GM23338 (cell line): ENCODE data around the gene SMIM10L1.

ENCODE experiments used
- CREB1 ChIP-seq: fragments of 250-450 bp; sonication (Bioruptor Pico); IDR thresholded peaks from 2 replicates; pipeline ENCODE4 v1.5.0; 2020; ENCODE audit warnings: low read depth, mild to moderate bottlenecking, moderate library complexity
- EZH2 ChIP-seq: fragments of 200-600 bp; sonication (generic); IDR thresholded peaks from one replicate; pipeline ENCODE4 v1.8.0; 2017; ENCODE audit warnings: antibody characterized with exemption, mild to moderate bottlenecking, low read depth; ENCODE audit not compliant: unreplicated experiment
- EZH2phosphoT487 ChIP-seq: fragments of 200-600 bp; sonication (generic); IDR thresholded peaks from one replicate; pipeline ENCODE4 v1.8.1; 2018; ENCODE audit warnings: antibody characterized with exemption; ENCODE audit not compliant: unreplicated experiment
- JUNB ChIP-seq: IDR thresholded peaks from one replicate; pipeline ENCODE4 v1.6.1; 2016; ENCODE audit warnings: antibody characterized with exemption; ENCODE audit not compliant: unreplicated experiment
- NANOG ChIP-seq: IDR thresholded peaks from 2 replicates; pipeline ENCODE4 v1.6.1; 2016; ENCODE audit warnings: antibody characterized with exemption, borderline replicate concordance
- POLR2AphosphoS5 ChIP-seq: IDR thresholded peaks from 2 replicates; pipeline ENCODE4 v1.6.1; 2016; ENCODE audit warnings: antibody characterized with exemption, low read depth
- ZNF114 ChIP-seq: fragments of 250-450 bp; sonication (Bioruptor Pico); IDR thresholded peaks from 2 replicates; pipeline ENCODE4 v1.5.0; 2020; ENCODE audit warnings: mild to moderate bottlenecking, moderate library complexity
- ZNF331 ChIP-seq: fragments of 250-450 bp; sonication (Bioruptor Pico); IDR thresholded peaks from 2 replicates; pipeline ENCODE4 v1.5.0; 2020; ENCODE audit warnings: low read depth, mild to moderate bottlenecking, moderate library complexity
- TF ChIP-seq, protein P1 (sequence below), 2 experiments: fragments of 200-600 bp in 1 of 2; sonication (generic) in 1 of 2; conservative IDR thresholded peaks; 2 replicates each; pipeline versions ENCODE4 v1.5.1 to v1.6.1; 2016 to 2017; ENCODE audit warnings: antibody characterized with exemption in 2 of 2, low read depth in 2 of 2, mild to moderate bottlenecking in 2 of 2, moderate library complexity in 1 of 2
- TF ChIP-seq, protein P2 (sequence below): IDR thresholded peaks from one replicate; pipeline ENCODE4 v1.6.1; 2018; ENCODE audit warnings: antibody characterized with exemption; ENCODE audit not compliant: unreplicated experiment
- TF ChIP-seq, protein P3 (sequence below): IDR thresholded peaks from 2 replicates; pipeline ENCODE4 v1.6.1; 2016; ENCODE audit warnings: antibody characterized with exemption
- TF ChIP-seq, protein P4 (sequence below): fragments of 250-450 bp; sonication (Bioruptor Pico); IDR thresholded peaks from 2 replicates; pipeline ENCODE4 v1.5.0; 2020; ENCODE audit warnings: mild to moderate bottlenecking, moderate library complexity

DNA sequence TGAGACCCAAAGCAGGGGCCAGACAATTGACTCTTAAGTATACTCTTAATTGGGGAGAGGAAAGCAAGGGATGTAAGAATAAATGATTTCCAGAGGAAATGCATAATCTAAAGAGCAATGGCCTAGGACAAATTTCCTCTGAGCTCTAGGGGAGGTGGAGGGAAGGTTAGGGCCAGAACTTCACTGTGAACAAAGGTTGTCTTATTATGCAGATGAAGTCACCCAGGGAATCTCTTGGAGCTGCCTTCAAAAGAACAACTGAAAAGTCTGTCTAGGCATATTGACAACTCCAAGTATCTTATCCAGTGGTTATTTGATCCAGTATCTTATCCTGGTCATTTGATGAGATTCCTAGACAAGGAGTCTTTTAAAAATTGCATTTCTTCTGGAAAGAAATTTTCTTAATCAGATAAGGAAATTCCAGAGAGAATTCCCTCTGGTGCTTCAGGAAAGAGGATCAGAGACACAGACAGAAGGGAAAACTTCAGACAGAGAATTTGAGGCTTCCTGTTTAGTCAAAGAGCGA is 16.5 kb upstream of the SMIM10L1 start:
- TF ChIP-seq, protein P1, sequence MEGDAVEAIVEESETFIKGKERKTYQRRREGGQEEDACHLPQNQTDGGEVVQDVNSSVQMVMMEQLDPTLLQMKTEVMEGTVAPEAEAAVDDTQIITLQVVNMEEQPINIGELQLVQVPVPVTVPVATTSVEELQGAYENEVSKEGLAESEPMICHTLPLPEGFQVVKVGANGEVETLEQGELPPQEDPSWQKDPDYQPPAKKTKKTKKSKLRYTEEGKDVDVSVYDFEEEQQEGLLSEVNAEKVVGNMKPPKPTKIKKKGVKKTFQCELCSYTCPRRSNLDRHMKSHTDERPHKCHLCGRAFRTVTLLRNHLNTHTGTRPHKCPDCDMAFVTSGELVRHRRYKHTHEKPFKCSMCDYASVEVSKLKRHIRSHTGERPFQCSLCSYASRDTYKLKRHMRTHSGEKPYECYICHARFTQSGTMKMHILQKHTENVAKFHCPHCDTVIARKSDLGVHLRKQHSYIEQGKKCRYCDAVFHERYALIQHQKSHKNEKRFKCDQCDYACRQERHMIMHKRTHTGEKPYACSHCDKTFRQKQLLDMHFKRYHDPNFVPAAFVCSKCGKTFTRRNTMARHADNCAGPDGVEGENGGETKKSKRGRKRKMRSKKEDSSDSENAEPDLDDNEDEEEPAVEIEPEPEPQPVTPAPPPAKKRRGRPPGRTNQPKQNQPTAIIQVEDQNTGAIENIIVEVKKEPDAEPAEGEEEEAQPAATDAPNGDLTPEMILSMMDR (conservative IDR thresholded peaks at IDR 0.05; ENCODE audit: low read depth in 2 of 2) = no peak
- TF ChIP-seq EZH2 (no peak), EZH2phosphoT487 (no peak), POLR2AphosphoS5 (no peak), NANOG (no peak), JUNB (no peak), CREB1 (CRISPR knock-in tag) (no peak), ZNF114 (no peak), ZNF331 (CRISPR knock-in tag) (no peak)
- TF ChIP-seq, protein P2, sequence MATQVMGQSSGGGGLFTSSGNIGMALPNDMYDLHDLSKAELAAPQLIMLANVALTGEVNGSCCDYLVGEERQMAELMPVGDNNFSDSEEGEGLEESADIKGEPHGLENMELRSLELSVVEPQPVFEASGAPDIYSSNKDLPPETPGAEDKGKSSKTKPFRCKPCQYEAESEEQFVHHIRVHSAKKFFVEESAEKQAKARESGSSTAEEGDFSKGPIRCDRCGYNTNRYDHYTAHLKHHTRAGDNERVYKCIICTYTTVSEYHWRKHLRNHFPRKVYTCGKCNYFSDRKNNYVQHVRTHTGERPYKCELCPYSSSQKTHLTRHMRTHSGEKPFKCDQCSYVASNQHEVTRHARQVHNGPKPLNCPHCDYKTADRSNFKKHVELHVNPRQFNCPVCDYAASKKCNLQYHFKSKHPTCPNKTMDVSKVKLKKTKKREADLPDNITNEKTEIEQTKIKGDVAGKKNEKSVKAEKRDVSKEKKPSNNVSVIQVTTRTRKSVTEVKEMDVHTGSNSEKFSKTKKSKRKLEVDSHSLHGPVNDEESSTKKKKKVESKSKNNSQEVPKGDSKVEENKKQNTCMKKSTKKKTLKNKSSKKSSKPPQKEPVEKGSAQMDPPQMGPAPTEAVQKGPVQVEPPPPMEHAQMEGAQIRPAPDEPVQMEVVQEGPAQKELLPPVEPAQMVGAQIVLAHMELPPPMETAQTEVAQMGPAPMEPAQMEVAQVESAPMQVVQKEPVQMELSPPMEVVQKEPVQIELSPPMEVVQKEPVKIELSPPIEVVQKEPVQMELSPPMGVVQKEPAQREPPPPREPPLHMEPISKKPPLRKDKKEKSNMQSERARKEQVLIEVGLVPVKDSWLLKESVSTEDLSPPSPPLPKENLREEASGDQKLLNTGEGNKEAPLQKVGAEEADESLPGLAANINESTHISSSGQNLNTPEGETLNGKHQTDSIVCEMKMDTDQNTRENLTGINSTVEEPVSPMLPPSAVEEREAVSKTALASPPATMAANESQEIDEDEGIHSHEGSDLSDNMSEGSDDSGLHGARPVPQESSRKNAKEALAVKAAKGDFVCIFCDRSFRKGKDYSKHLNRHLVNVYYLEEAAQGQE = no peak
- TF ChIP-seq, protein P3, sequence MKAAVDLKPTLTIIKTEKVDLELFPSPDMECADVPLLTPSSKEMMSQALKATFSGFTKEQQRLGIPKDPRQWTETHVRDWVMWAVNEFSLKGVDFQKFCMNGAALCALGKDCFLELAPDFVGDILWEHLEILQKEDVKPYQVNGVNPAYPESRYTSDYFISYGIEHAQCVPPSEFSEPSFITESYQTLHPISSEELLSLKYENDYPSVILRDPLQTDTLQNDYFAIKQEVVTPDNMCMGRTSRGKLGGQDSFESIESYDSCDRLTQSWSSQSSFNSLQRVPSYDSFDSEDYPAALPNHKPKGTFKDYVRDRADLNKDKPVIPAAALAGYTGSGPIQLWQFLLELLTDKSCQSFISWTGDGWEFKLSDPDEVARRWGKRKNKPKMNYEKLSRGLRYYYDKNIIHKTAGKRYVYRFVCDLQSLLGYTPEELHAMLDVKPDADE = no peak
- TF ChIP-seq, protein P4, sequence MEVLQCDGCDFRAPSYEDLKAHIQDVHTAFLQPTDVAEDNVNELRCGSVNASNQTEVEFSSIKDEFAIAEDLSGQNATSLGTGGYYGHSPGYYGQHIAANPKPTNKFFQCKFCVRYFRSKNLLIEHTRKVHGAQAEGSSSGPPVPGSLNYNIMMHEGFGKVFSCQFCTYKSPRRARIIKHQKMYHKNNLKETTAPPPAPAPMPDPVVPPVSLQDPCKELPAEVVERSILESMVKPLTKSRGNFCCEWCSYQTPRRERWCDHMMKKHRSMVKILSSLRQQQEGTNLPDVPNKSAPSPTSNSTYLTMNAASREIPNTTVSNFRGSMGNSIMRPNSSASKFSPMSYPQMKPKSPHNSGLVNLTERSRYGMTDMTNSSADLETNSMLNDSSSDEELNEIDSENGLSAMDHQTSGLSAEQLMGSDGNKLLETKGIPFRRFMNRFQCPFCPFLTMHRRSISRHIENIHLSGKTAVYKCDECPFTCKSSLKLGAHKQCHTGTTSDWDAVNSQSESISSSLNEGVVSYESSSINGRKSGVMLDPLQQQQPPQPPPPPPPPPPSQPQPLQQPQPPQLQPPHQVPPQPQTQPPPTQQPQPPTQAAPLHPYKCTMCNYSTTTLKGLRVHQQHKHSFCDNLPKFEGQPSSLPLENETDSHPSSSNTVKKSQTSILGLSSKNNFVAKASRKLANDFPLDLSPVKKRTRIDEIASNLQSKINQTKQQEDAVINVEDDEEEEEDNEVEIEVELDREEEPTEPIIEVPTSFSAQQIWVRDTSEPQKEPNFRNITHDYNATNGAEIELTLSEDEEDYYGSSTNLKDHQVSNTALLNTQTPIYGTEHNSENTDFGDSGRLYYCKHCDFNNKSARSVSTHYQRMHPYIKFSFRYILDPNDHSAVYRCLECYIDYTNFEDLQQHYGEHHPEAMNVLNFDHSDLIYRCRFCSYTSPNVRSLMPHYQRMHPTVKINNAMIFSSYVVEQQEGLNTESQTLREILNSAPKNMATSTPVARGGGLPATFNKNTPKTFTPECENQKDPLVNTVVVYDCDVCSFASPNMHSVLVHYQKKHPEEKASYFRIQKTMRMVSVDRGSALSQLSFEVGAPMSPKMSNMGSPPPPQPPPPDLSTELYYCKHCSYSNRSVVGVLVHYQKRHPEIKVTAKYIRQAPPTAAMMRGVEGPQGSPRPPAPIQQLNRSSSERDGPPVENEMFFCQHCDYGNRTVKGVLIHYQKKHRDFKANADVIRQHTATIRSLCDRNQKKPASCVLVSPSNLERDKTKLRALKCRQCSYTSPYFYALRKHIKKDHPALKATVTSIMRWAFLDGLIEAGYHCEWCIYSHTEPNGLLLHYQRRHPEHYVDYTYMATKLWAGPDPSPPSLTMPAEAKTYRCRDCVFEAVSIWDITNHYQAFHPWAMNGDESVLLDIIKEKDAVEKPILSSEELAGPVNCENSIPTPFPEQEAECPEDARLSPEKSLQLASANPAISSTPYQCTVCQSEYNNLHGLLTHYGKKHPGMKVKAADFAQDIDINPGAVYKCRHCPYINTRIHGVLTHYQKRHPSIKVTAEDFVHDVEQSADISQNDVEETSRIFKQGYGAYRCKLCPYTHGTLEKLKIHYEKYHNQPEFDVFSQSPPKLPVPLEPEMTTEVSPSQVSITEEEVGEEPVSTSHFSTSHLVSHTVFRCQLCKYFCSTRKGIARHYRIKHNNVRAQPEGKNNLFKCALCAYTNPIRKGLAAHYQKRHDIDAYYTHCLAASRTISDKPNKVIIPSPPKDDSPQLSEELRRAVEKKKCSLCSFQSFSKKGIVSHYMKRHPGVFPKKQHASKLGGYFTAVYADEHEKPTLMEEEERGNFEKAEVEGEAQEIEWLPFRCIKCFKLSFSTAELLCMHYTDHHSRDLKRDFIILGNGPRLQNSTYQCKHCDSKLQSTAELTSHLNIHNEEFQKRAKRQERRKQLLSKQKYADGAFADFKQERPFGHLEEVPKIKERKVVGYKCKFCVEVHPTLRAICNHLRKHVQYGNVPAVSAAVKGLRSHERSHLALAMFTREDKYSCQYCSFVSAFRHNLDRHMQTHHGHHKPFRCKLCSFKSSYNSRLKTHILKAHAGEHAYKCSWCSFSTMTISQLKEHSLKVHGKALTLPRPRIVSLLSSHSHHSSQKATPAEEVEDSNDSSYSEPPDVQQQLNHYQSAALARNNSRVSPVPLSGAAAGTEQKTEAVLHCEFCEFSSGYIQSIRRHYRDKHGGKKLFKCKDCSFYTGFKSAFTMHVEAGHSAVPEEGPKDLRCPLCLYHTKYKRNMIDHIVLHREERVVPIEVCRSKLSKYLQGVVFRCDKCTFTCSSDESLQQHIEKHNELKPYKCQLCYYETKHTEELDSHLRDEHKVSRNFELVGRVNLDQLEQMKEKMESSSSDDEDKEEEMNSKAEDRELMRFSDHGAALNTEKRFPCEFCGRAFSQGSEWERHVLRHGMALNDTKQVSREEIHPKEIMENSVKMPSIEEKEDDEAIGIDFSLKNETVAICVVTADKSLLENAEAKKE (CRISPR knock-in tag) = peak; percentile 81
